HG03196 (cell line): ENCODE measurements around the gene TRAPPC2L.

Experiments used
- ATAC-seq: cut with Tn5 transposase; IDR thresholded peaks from one replicate; pipeline ENCODE4 v1.9.1; 2021; ENCODE audit not compliant: unreplicated experiment

TRAPPC2L gene

DNA sequence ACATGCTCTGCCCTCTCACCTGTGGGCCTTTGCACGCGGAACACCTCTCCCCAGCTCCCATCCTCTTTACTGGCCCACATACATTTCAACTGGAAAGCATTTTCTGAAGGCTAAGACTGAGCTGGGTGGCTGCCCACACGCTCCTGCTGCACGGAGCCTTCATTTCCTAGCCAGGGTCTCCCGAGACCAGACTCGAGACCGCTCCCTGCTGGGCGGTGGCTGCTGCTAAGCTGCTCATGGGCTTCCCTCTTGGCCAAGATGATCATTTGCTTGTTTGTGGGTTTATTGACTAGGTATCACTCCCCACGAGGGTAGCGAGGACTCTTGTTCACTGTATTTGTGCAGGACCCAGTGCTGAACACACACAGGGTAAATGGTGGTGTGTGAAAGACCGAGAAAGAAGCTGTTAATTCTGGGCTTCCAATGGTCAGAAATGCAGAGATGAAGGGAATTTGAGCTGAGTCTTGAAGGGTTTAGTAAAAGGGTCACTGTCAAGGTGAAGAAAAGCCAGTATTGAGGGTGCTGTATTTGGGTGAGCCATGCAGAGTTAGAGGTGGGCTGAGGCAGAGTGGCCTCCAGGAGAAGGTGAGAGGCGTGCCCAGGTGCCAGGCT is 907 bp downstream of the TRAPPC2L start:
- ATAC-seq, result peak; percentile 30

DNA sequence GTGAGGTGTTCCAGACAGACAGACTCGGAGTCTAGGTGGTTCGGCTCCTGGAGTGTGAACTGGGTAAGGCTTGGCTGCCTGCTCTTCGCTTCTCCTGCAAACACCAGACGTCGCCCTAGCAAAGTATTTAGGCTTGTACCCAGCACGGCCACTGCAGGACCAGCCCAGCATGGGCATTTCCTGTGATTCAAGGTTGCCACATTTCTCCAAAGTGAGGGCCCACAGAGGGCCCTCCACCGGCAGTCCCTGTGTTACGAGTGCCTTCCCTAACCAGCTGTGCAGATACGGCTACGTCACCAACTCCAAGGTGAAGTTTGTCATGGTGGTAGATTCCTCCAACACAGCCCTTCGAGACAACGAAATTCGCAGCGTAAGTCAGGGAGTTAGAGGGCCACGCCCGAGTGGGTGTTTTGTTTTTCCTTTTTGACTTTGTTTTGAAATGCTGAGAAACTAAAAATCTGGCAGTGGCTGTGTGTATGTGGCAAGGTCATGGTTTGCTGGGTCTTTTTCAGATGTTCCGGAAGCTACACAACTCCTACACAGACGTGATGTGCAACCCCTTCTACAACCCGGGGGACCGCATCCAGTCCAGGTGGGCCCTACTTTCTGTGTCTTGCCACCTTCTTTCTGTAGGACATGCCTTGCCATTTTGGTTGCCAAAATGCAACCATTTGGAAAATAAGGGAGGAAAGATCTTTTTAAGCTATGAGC is 2.6 kb downstream of the TRAPPC2L start:
- no peak for ATAC-seq

DNA sequence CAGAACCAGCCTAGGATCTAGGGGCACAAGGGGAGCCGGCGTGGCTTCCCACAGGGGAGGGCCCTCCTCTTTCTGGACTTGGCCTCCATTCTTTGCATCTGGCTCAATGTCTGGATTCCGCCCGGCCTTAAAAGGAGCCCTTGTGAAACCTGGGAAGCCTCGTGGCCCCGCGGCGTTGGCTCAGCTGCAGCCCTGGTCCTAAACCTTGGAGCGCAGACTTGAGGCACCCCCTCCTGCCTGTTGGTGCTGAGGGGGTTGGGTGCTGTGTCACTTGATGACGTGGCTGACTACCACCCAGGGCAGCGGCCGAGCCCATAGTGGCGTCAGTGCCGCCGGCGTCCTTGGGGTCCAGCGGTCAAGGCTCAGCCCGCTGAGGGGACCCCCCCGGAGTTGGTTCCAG is 4.4 kb downstream of the TRAPPC2L start:
- no peak for ATAC-seq

DNA sequence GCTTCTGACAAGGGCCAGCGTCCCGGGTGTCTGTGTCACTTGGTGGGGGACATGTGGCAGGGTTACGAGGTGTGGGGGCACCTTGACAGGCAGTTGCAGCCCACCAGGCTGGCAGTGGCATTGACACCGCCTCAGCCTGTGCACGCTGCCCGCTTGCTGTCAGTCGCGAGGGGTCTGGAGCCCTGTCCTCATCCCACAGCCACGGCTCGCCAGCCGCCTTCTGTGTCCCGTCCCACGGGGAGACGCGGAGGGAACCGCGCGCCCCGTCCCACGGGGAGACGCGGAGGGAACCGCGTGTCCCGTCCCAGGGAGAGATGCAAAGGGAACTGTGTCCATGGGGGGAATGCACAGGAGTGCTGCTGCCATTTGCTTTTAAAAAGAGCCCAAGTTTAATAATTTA is 6.0 kb downstream of the TRAPPC2L start:
- ATAC-seq, result no peak

DNA sequence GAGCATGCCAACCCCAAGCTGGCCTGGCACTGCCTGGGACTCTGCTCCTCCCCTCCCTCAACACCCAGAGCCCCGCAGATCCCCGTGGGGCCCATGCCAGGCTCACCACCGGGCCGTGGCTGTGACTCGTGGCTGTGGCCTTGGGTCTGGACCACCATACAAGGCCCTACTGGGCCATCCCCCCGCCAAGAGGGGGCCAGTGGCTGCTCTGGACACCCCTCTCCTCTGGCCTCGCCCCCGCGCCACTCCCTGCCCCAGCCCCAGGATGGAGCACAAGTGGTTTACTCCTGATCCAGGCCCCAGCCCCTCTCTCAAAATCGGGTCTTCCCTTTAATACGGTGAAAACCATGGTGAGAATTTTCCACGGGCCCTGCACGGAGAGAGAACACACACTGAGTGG is 6.5 kb downstream of the TRAPPC2L start:
- no peak for ATAC-seq

DNA sequence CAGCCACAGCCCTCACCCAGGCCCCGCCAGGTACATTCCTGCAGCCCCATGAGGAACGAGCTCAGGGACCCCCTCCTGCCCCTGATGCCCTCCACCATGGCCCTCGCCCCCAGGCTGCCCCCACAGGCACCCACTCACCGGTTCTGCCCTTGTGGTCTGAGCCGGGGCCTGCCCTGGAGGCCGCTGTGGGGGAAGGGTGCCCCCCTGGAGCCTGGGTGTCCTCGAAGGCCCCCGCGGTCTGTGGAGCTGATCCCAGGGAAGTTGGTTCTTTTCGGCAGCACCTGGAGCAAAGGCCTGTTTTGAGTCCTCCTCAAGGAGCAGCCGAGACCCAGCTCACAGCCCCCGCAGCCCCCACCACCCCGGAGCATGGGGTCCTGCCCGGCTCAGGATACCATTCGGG is 7.2 kb downstream of the TRAPPC2L start:
- no peak for ATAC-seq

DNA sequence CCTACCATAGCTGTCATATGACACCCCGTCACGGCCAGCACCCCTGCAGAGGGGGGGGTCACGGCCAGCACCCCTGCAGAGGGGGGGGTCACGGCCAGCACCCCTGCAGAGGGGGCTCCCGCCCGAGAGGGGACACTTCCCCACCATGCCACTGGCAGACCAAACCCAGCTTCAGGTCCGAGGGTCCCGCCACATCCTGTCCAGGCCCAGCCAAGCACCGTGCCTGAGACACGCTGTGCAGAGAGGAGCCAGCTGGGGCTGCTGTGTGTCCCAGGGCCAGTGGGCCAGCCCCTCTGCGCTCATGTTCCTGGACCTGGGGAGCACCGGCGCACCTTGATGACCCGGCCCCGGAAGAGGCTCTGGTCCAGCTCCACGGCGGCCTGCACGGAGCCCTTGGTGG is 7.6 kb downstream of the TRAPPC2L start:
- no peak for ATAC-seq

DNA sequence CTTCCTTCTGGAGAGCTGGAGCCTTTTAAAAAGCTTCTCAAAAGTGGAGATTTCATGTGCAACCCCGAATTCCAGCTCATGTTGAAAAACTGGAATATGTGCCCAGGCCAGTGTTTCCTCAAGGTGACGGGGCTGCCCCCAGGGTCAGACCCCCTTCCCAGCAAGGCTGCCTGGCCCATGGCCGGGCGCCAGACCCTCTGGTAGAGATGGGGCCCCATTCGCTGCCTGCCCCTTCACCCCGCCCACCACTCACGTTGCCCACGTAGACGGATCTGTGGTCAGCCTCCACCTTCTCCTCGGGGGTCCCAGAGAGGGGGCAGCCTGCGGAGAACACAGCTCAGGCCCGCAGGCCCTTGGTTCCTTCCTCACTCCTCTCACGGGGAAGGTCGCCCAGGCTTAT is 8.4 kb downstream of the TRAPPC2L start:
- ATAC-seq, result no peak

DNA sequence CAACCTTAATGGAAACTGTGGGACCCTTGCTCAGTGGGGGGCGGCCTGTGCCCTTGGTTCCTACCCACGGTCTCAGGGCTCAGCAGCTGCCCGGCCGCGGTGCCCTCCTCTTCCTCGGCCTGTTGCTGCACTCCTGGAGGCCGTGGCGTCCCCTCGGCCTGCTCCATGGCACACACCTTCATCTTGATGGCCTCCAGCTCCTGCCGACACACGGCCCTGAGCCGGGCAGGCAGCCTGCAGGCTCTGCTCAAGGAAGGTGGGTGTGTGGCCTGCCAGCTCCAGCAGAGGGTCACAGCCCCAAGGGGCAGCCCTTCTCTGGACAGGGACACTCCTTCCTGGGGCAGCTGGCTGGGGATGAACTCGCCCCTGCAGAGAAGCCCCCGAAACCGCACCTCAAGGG is 8.8 kb downstream of the TRAPPC2L start:
- ATAC-seq, result no peak

DNA sequence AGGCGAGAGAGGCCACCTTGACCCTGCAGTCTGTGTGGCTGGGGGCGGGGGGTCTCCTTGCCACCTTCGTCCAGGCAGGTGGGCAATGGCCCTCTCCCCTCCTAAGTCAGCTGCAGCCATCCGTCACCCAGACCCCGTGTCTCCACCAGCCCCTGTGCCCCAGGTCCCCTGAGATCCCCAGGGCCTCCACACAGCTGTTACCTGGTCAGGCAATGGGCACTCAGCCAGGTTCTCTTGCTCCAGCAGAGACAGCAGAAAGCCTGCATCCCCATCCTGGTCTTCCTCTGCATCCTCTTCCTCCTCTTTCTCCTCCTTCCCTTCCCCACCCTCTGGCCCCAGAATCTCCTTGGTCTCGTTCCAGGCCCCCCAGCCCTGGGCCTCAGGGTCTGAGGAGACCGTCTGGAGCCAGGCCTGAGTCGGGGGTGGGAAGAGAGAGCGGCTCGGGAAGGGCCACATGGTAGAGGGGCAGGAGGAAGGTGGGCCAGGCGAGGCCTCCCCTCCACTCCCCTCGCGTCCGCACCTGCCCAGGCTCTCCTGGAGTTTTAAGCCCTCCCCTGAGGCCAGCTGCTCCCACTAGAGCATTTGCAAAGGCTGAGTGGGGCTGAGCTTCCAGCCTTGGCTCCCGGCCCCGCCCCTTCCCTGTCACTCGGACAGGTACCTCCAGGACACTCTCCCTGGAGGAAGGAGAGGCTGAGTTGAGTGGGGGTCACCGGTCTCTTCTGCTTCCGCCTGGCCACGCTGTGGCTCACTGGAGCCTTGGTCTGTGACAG is 9.4 kb downstream of the TRAPPC2L start, which contains the start of gene PABPN1L:
Gene PABPN1L (minus strand): TSS at position 510 of the 770 bp plus-strand sequence. CDS start 54 bp downstream, at position 456.
- no peak for ATAC-seq

DNA sequence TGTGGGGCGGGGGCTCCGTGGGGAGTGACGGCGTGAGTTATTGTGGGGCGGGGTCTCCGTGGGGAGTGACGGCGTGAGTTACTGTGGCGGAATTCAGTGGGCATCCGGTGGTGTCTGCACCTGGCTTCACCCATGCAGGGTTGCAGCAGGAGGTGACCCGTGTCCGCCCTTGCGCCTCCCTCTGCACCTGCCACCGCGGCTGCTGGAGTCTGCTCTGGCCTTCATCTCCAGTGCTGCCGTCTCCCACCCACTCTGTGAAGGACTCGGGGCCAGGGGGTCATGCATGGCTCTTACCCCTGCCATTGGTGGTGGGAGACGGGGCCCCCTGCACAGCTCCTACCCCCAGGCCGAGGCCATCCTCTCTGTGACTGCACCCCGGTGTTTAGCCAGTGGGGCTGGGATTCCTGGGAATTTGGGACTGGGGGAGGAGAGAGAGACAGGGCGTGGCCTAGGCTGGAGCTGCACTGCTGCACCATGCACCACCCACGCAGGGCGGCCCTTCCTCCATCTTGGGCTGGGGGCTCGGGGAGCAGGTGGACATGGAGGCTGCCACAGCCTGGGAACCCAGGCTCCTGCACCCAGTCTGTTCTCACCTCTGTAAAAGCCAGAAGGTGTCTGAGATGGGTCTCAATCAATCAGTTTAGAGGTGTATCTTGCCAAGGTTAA is 10.8 kb downstream of the TRAPPC2L start:
- ATAC-seq, result no peak

DNA sequence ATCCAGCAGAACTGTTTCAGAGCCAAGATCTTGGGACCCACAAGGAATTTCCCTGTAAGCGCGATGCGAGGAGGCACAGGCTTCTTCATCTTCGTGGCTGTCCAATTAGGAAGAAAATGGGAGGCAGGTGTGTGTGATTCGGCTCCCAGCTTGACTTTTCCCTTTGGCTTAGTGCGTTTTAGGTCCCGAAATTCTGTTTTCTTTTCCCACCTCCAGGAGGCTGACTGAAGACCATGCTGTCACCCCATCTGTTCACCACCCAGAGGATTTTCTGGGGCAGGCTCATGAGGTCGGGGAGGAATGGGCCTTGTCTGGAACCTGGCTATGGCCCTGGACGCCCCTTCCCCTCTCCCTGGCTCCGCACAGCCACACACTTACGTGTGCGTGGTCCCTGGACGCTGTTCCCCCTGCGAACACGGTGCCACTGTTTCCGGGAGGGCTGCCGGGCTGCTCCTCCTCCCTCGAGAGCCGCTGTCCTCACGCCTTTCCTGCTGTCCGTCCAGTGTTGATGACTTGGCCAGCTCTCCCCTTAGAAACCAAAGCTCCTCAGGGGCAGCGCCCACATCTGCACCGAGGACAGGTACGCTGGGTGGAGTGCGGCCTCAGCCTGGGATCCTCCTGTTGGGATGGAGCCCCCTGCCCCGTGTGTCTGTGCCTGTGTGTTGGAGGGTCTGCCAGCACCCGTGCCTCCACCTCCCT is 12.2 kb downstream of the TRAPPC2L start:
- ATAC-seq, result no peak

DNA sequence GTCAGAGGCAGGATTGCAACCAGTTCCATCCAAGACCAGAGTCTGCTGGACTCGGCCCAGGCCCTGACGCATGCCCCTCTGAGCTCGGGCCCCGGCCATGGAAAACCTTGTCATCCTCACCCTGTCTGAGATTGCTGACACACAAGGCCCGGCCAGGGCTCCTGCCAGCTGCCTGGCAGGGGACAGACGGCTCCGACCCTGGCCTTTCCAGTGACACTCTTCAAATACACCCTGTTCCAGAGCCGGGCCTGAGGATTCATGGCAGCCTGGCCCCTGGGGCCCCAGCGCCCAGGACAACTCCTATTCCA is 12.7 kb downstream of the TRAPPC2L start:
- ATAC-seq, result no peak

DNA sequence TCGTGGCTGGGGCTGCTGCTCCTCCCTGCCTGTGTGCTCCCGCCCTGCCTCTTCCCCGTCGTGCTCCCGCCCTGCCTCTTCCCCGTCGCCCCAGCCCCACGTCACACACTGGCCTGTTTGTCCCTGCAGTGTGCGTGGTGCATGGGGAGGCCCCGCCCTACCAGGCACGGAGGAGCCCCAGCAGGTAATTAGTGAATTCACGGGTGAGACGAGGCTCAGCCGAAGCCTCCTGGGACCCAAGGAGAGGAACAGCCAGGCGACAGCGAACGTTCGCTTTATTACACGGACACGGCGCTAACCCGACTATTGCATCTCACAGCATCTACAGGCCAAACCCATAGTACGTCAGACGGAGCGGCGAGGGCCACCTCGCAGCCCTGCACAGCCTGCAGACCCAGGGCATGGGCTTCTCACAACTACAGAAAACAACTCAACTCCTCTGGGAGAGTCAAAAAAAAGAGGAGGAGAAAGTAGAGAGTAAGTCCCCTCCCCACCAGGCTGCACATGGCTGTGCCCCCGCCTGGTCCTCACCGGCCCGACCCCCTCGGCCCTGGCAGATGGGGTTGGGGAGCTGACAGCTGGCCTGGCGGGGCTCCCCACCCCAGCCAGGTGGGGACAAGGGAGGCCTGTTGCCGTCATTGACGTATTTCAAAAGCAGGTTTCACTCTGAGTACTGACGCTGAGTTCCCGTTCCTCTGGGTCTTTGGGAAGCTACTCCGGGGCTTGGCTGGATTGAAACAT is 13.9 kb downstream of the TRAPPC2L start:
- no peak for ATAC-seq

DNA sequence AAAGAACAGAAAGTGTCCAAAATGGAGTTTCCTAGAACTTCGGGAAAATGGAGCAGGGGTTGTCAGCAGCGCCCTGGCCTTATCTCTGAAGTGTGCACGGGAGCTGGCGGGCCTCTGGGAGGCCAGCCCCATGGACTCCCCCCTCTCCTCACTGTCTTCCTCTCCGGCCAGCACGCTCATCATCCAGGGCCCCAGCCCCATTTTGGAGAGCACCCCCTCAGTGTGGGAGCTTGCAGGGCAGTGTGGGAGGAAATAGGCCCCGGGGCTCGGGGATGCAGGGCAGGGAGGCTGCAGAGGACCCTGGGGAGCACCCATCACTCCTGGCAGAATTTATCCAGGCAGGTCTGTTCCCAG is 14.4 kb downstream of the TRAPPC2L start:
- ATAC-seq, result no peak

DNA sequence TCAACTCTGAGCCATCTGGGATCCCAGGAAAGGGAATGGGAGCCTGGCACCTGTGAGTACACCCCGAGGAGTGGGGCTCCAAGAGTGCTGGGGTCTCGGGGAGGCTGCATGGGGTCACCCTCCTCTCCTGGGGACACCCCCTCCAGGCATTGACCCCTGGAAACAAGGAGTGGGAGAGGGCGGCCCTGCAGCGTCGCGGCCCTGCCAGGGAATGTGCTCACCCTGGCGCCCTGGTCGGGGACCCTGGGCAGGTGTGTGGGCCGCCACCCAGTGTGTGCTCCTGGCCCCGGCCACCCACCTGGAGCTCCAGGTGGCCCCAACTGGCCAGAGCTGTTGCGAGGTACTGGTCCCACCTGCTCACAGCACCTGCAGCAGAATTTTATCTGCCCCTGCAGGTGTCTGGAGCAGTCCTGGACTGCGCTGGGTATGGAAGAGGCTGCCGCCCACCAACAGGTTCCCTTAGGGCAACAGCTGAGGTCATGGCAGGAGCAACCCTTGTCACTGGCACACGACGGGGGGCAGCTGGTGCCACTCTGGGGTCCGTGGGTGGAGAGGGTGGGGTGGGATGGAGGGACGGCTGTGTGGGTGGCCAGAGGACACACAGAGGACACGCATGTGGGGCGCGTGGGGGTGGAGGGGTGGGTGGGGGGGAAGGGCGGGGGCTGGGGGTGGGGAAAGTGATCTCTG is 14.9 kb downstream of the TRAPPC2L start:
- ATAC-seq, result no peak

DNA sequence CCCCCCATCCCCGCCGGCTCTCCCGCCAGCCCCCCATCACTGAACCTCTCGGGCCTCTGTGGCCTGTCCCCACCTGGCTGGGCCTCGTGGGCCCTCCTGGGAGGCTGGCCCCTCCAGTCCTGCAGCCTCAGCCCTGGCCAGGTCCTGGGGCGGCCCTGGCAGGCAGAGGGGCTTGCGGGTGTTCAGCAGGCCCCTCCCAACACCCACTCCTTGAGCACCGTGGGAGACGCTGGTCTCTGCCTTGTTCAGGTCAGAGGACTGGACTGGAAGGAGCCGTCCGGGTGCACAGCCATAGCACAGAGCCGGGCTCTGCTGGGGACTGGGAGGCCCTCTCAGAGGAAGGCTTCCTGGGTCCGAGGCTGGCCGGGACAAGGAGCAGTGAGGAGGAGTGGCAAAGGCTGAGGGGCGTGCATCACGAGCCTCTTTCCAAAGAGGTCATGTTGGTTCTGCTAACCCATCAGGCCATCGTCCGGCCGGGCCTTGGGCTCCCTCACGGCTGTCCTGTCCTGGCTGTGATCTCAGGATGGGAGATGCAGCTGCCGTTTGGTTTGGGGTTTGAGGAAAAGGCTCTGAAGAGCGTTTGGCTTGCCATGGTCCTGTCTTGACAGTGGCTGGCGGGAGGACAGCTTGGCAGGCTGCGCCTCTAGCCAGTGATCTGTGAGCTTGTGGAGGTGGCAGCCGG is 15.9 kb downstream of the TRAPPC2L start:
- ATAC-seq, result no peak

DNA sequence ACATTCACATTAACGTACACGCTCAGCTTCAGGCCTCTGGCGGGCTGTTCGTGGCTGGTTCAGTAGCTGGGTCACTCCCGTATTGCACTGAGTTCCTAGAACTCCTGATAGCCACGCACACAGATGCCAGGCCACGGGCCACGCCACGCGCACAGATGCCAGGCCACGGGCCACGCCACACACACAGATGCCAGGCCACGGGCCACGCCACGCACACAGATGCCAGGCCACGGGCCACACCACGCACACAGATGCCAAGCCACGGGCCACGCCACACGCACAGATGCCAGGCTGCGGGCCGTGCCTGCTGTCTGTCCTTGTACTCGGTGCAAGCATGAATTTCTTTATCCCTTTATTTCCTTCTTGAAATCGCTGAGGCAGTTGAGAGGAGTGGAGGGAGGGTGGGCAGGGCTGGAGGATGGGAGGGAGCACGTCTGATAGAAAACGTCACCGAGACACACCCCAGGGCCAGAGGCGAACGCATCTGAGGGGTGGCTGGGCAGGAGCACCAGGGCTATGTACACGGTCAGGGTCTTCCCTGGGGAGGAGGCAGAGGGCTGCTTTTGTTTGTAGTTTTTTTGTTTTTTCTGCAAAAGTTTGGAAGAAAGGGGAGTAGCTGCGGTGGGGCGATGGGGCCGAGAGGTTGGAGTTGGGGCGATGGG is 18.1 kb downstream of the TRAPPC2L start:
- no peak for ATAC-seq

DNA sequence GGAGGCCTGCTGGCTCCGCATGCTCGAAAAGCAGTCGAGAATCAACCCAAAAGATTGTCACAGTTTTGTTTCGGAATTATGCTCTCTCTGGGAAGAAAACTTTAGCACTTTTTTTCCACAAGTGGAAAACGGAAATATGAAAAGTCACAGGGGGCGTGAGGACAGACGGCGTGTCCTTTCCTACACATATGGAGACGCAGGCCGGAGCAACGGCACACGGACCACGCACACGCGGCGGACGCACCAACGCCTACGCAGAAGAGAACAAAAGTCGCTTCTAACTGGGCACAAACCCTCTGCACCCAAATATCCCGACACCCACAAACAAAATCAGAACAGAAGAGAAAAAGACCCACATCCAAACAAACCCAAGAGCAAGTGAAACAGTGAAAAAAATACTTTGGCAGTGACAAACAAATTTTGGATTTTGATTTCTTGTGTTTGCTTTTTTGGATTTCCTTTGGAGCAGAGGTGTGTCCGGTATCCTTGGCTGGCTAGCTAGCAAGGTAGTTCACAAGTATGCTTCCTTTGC is 18.8 kb downstream of the TRAPPC2L start:
- no peak for ATAC-seq
